Uterus (tissue), 2 donors: ENCODE data around the gene PAPLN.

ENCODE experiments used
- CTCF ChIP-seq, 4 experiments: fragments of 200-600 bp in 2 of 4; fragments of 450-650 bp in 2 of 4; sonication (generic) in 2 of 4; IDR thresholded peaks; one replicate each; pipeline ENCODE4 v1.5.1; 2016 to 2019; ENCODE audit warnings: antibody characterized with exemption in 4 of 4, mild to moderate bottlenecking in 2 of 4, moderate library complexity in 1 of 4
- POLR2A ChIP-seq, 2 donors: fragments of 450-650 bp; IDR thresholded peaks; one replicate each; pipeline ENCODE4 v1.6.1; 2016; ENCODE audit warnings: antibody characterized with exemption in 2 of 2, mild to moderate bottlenecking in 1 of 2, moderate library complexity in 1 of 2

- TF ChIP-seq CTCF (IDR thresholded peaks at IDR 0.05) (no peak), POLR2A (IDR thresholded peaks at IDR 0.05) (no peak)
Measured at GRCh38 chr14:73266317-73266716, 29.0 kb downstream of the PAPLN start.
